Smooth muscle cell (in vitro differentiated cells): Measurements from ENCODE around the gene ROCK2. TPM values are rescaled to one million over a fixed set of nuclear protein-coding genes. Genes with fewer than 3 reads are reported as not detected.

ENCODE experiments used
- DNase-seq: peaks from one replicate; lab custom pipeline; 2025; ENCODE audit not compliant: unreplicated experiment; lab: John Stamatoyannopoulos, UW
- H2AFZ ChIP-seq: fragments of 200-600 bp; sonication (generic); 2 replicates; pipeline ENCODE4 v1.6.0; 2016; ENCODE audit warnings: antibody characterized with exemption, low read depth, mild to moderate bottlenecking
- H3F3A ChIP-seq: fragments of 200-600 bp; sonication (generic); 2 replicates; pipeline ENCODE4 v1.6.0; 2017; ENCODE audit warnings: antibody characterized with exemption, low read depth
- H3K27ac ChIP-seq: fragments of 200-600 bp; sonication (generic); 2 replicates; pipeline ENCODE4 v1.5.1; 2016; ENCODE audit warnings: low read depth, mild to moderate bottlenecking
- H3K27me3 ChIP-seq: fragments of 200-600 bp; sonication (generic); 2 replicates; pipeline ENCODE4 v1.6.1; 2016; ENCODE audit warnings: low read depth, mild to moderate bottlenecking
- H3K36me3 ChIP-seq: fragments of 200-600 bp; sonication (generic); 2 replicates; pipeline ENCODE4 v1.5.1; 2016; ENCODE audit warnings: low read depth
- H3K4me1 ChIP-seq: fragments of 200-600 bp; sonication (generic); 2 replicates; pipeline ENCODE4 v1.5.1; 2016; ENCODE audit warnings: low read depth
- H3K4me2 ChIP-seq: fragments of 200-600 bp; sonication (generic); 2 replicates; pipeline ENCODE4 v1.6.0; 2016; ENCODE audit warnings: mild to moderate bottlenecking
- H3K4me3 ChIP-seq: fragments of 200-600 bp; sonication (generic); 2 replicates; pipeline ENCODE4 v1.5.1; 2016; ENCODE audit warnings: mild to moderate bottlenecking
- H3K79me2 ChIP-seq: fragments of 200-600 bp; sonication (generic); 2 replicates; pipeline ENCODE4 v1.6.0; 2016; ENCODE audit warnings: low read depth, mild to moderate bottlenecking
- H3K9ac ChIP-seq: fragments of 200-600 bp; sonication (generic); 2 replicates; pipeline ENCODE4 v1.6.0; 2016; ENCODE audit warnings: low read depth
- H3K9me3 ChIP-seq: fragments of 200-600 bp; sonication (generic); replicated peaks from 2 replicates; pipeline ENCODE4 v1.5.1; 2016; ENCODE audit warnings: low read depth
- H4K20me1 ChIP-seq: fragments of 200-600 bp; sonication (generic); 2 replicates; pipeline ENCODE4 v1.6.0; 2016; ENCODE audit warnings: low read depth
- CTCF ChIP-seq: fragments of 200-600 bp; sonication (generic); IDR thresholded peaks from 2 replicates; pipeline ENCODE4 v1.5.1; 2017; ENCODE audit warnings: borderline replicate concordance, mild to moderate bottlenecking, antibody characterized with exemption; ENCODE audit not compliant: insufficient read depth, poor library complexity, severe bottlenecking
- WGBS: methylation state at CpG from one replicate; pipeline ENCODE4 v1.1.7; 2016; ENCODE audit warnings: low lambda C conversion rate; 5-methylcytosine and 5-hydroxymethylcytosine counted together
- polyA plus RNA-seq: library from polyadenylated mRNA; unstranded; fragments of >200 nt; fragmentation: Nextera tagmentation; extraction: Ambion mirVana; gene quantifications from 2 replicates; pipeline ENCODE4 v1.2.1, GENCODE V29; 2016
- total RNA-seq: library from RNA; depleted of rRNA; stranded (reverse); fragments of >200 nt; gene quantifications from 2 replicates; pipeline ENCODE4 v1.2.3, GENCODE V29; 2014

Gene ROCK2
- total and polyA plus RNA-seq, 2 experiments from 2014 or later: 27.2 to 45.5 TPM

- DNase-seq: no peak
- 45% methylated on average over 2 of the region's 2 CpGs for WGBS
- H3K27me3 ChIP-seq: no peaks in the 10 kb centered on the region
Observed at GRCh38 chr2:11327871-11328270, 16.6 kb downstream of the ROCK2 start.

GRCh38 chr2:11326677-11327211 lies 17.7 kb downstream of the ROCK2 start:
- H3K27ac ChIP-seq: no peak overlapping the region
- no peaks in the 10 kb centered on the region for H3K9me3 ChIP-seq
- H3K4me1 ChIP-seq: peaks cover 10% of the 10 kb centered on the region
- H3K27me3 ChIP-seq: no peaks in the 10 kb centered on the region
- H2AFZ ChIP-seq: no peak overlapping the region
- WGBS: 64% methylated on average over 4 of the region's 4 CpGs
- no peak for TF ChIP-seq CTCF
- H3K4me3 ChIP-seq: no peak overlapping the region
- no peaks in the 10 kb centered on the region for H3K36me3 ChIP-seq
- H3K79me2 ChIP-seq: peaks cover 97% of the 10 kb centered on the region
- no peak for DNase-seq
- H3K9ac ChIP-seq: no peak overlapping the region
- H3K4me2 ChIP-seq: no peak overlapping the region
- no peaks in the 10 kb centered on the region for H3F3A ChIP-seq
- peaks cover 95% of the 10 kb centered on the region for H4K20me1 ChIP-seq

More at GRCh38 chr2:11327871-11328270, 16.6 kb downstream of the ROCK2 start:
- Histone ChIP-seq H3K9ac (no peak overlapping the region), H3K27ac (no peak overlapping the region), H3K36me3 (no peaks in the 10 kb centered on the region), H3K4me2 (no peak overlapping the region), H3K4me1 (peaks cover 10% of the 10 kb centered on the region), H3K79me2 (peaks cover 97% of the 10 kb centered on the region), H3K4me3 (no peak overlapping the region), H4K20me1 (peaks cover 95% of the 10 kb centered on the region), H3K9me3 (no peaks in the 10 kb centered on the region), H2AFZ (no peak overlapping the region), H3F3A (no peaks in the 10 kb centered on the region)
- no peak for TF ChIP-seq CTCF

- H3K79me2 ChIP-seq: peaks cover 97% of the 10 kb centered on the region
- no peaks in the 10 kb centered on the region for H3K36me3 ChIP-seq
- H3K4me2 ChIP-seq: no peak overlapping the region
- no peaks in the 10 kb centered on the region for H3K27me3 ChIP-seq
- peaks cover 95% of the 10 kb centered on the region for H4K20me1 ChIP-seq
- no peak overlapping the region for H3K4me3 ChIP-seq
- no peaks in the 10 kb centered on the region for H3F3A ChIP-seq
- 68% methylated on average over 4 of the region's 4 CpGs for WGBS
- H3K9ac ChIP-seq: no peak overlapping the region
- no peak overlapping the region for H2AFZ ChIP-seq
- no peak for DNase-seq
- H3K9me3 ChIP-seq: no peaks in the 10 kb centered on the region
- TF ChIP-seq CTCF: no peak
- no peak overlapping the region for H3K27ac ChIP-seq
- peaks cover 10% of the 10 kb centered on the region for H3K4me1 ChIP-seq
Observed at GRCh38 chr2:11325961-11326676, 18.3 kb downstream of the ROCK2 start.

- no peak for TF ChIP-seq CTCF
- no peaks in the 10 kb centered on the region for H3K4me1 ChIP-seq
- peaks cover 83% of the 10 kb centered on the region for H4K20me1 ChIP-seq
- H3K27ac ChIP-seq: no peak overlapping the region
- H3K36me3 ChIP-seq: no peaks in the 10 kb centered on the region
- no peak overlapping the region for H3K4me2 ChIP-seq
- no peaks in the 10 kb centered on the region for H3K9me3 ChIP-seq
- no peak overlapping the region for H3K4me3 ChIP-seq
- H2AFZ ChIP-seq: no peak overlapping the region
- no peaks in the 10 kb centered on the region for H3K27me3 ChIP-seq
- H3K9ac ChIP-seq: no peak overlapping the region
- WGBS: 94% methylated on average over 3 of the region's 3 CpGs
- H3F3A ChIP-seq: peaks cover 4% of the 10 kb centered on the region
- peaks cover 90% of the 10 kb centered on the region for H3K79me2 ChIP-seq
- DNase-seq: no peak
Observed at GRCh38 chr2:11321847-11322246, 22.6 kb downstream of the ROCK2 start.
